Calu3 (cell line): Measurements from ENCODE around the gene RNASE12. TPM values are rescaled to one million over a fixed set of nuclear protein-coding genes. Genes with fewer than 3 reads are reported as not detected.

Experiments
- BruUV-seq: library from RNA; stranded (reverse); fragments of 400-500 nt; replicated peaks from 2 replicates; lab custom pipeline; 2021; lab: Mats Ljungman, UMichigan
- CTCF ChIA-PET: fragments of 300-600 bp; sonication (Branson Sonifier 250); formaldehyde crosslinking; loops from one replicate; lab custom pipeline; 2022; ENCODE audit warnings: antibody characterized with exemption; lab: Charles Lee
- DNase-seq: peaks from one replicate; pipeline ENCODE4 v3.0.0; 2022
- H3K27ac Mint-ChIP-seq: one replicate; pipeline ENCODE4 v1.8.0; 2022; ENCODE audit warnings: mixed read lengths; ENCODE audit not compliant: unreplicated experiment
- H3K27me3 Mint-ChIP-seq: one replicate; pipeline ENCODE4 v1.8.0; 2022; ENCODE audit warnings: mixed read lengths; ENCODE audit not compliant: unreplicated experiment
- H3K36me3 Mint-ChIP-seq: one replicate; pipeline ENCODE4 v1.8.0; 2022; ENCODE audit warnings: mild to moderate bottlenecking, moderate library complexity, mixed read lengths; ENCODE audit not compliant: insufficient read depth, unreplicated experiment
- H3K4me1 Mint-ChIP-seq: one replicate; pipeline ENCODE4 v1.8.0; 2022; ENCODE audit warnings: mild to moderate bottlenecking, low read depth, mixed read lengths; ENCODE audit not compliant: unreplicated experiment
- H3K4me3 Mint-ChIP-seq: one replicate; pipeline ENCODE4 v1.8.0; 2022; ENCODE audit warnings: mild to moderate bottlenecking, low read depth, moderate library complexity, mixed read lengths; ENCODE audit not compliant: unreplicated experiment
- H3K9me3 Mint-ChIP-seq: one replicate; pipeline ENCODE4 v1.8.0; 2022; ENCODE audit warnings: low read depth, mixed read lengths; ENCODE audit not compliant: unreplicated experiment
- intact Hi-C: fragments of 100-400 bp; cut with micrococcal nuclease; formaldehyde crosslinking; loops from one replicate; pipeline ENCODE4 v1.10.0; 2022; ENCODE audit not compliant: unreplicated experiment
- total RNA-seq: library from RNA; stranded (reverse); gene quantifications from 2 replicates; pipeline ENCODE4 v1.2.3, GENCODE V29; 2022
- TF ChIP-seq, protein P1 (sequence below): fragments of 200-600 bp; IDR thresholded peaks from one replicate; pipeline ENCODE4 v1.8.0; 2022; ENCODE audit warnings: antibody characterized with exemption; ENCODE audit not compliant: unreplicated experiment

RNASE12 gene
- total RNA-seq, 1 experiment from 2014 or later: not detected

DNA sequence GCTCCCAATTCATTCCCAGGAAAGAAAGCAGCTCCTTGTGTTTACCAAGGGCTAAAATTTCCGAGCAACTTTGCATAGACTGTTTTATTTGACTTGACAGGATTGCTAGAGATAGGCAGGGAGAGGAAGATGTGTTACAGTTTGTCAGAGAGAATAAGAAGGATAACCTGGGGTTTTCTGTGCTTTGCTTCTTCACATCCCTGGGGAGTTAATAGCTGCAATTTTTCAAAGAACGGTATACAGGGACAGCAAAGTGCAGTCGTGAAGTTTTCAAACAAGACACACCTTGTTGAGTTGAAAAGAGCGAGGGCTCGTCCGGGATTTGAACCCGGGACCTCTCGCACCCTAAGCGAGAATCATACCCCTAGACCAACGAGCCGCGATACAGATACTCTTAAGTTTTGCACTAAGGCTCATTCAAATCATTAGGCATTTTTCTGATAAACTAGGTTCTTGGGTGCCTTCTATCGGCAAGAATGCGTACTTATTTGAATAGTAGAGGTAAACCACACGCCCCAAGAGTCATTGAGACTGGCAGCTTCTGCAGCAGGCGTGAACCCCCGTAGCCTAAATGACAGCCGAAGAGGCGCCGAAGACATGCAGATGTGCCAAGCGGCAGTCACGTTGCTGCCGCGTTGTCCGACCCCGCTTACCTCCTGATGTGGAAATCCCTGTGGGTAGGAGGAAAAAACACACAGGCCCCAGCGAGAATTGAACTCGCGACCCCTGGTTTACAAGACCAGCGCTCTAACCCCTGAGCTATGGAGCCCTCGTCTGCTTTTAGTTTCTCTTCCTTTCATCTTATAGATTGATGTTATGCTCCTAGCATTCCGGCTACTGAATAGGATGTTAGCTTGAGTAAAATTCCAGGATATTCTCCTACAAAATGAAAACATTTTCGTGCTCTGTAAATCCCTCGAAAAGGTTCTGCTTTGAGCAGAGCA is 22.2 kb upstream of the RNASE12 start:
- no TSS peak for BruUV-seq
- TF ChIP-seq, protein P1, sequence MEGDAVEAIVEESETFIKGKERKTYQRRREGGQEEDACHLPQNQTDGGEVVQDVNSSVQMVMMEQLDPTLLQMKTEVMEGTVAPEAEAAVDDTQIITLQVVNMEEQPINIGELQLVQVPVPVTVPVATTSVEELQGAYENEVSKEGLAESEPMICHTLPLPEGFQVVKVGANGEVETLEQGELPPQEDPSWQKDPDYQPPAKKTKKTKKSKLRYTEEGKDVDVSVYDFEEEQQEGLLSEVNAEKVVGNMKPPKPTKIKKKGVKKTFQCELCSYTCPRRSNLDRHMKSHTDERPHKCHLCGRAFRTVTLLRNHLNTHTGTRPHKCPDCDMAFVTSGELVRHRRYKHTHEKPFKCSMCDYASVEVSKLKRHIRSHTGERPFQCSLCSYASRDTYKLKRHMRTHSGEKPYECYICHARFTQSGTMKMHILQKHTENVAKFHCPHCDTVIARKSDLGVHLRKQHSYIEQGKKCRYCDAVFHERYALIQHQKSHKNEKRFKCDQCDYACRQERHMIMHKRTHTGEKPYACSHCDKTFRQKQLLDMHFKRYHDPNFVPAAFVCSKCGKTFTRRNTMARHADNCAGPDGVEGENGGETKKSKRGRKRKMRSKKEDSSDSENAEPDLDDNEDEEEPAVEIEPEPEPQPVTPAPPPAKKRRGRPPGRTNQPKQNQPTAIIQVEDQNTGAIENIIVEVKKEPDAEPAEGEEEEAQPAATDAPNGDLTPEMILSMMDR: peak; percentile 72
- Mint-ChIP-seq H3K9me3 (no peaks in the 10 kb centered on the region), H3K27ac (no peak overlapping the region), H3K4me1 (peaks cover 8% of the 10 kb centered on the region), H3K36me3 (no peaks in the 10 kb centered on the region), H3K4me3 (no peak overlapping the region), H3K27me3 (no peaks in the 10 kb centered on the region)
- DNase-seq: peak; percentile 86
- intact Hi-C loops: loop anchor here (1.0 to 5.0 kb wide), 3 partner anchors 19 to 78 kb away; partner anchors contain the start of gene RNASE4
- CTCF ChIA-PET: interaction anchor here (0.5 to 1.7 kb wide), 10 partner anchors 17 to 272 kb away, joined by 3 to 12 read pairs (median 4); partner anchors contain the start of gene PIP4P1

DNA sequence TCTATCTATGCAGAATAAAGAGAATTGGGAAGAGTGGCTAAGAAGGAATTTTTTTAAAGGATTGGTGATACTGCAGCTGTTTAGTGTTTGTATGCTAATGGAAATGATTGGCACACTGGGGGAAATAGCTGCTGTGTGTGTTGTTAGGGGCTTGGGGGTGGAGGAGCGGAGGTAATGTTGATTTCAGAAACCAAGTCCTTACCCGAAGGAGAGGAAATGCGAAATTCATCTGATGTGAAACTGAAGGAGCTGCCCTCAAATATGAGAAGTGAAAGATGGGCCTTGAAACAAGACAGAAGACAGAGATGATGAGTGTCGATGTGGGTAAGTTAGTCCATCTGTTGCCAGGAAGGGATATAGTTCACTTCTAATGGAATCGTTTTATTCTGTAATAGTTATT is 21.2 kb upstream of the RNASE12 start:
- CTCF ChIA-PET: interaction anchor here (1.5 to 1.7 kb wide), 2 partner anchors 71 to 271 kb away, joined by 4 to 12 read pairs; no protein-coding TSS in a partner anchor
- no TSS peak for BruUV-seq
- intact Hi-C loops: loop anchor here (5.0 kb wide), 1 partner anchor 70 kb away; the partner anchor contains the start of gene RNASE4
- DNase-seq: no peak
- no peak overlapping the region for H3K4me3 Mint-ChIP-seq
- no peak overlapping the region for H3K27ac Mint-ChIP-seq
- no peaks in the 10 kb centered on the region for H3K4me1 Mint-ChIP-seq
- no peaks in the 10 kb centered on the region for H3K9me3 Mint-ChIP-seq
- TF ChIP-seq, protein P1: no peak
- H3K36me3 Mint-ChIP-seq: no peaks in the 10 kb centered on the region
- H3K27me3 Mint-ChIP-seq: no peaks in the 10 kb centered on the region

DNA sequence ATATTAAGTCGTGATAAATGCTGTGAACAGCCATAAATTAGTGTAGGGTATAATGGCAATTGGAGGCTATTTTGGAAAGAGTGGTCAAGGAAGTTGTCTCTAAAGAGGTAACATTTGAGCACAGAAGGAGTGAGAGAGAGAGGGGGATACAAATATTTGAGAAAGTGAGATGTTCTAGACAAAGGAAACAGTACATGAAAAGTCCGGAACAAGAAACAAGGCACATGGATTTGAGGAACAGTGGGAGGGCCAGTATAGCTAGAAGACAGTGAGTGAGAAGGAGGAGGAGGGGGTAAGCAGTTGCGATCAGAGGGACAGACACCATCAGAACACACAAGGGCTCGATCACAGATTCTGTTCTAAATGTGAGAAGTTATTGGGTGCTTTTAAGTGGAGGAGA is 20.1 kb upstream of the RNASE12 start:
- Mint-ChIP-seq H3K36me3 (no peaks in the 10 kb centered on the region), H3K27ac (no peak overlapping the region), H3K4me1 (no peaks in the 10 kb centered on the region), H3K9me3 (no peaks in the 10 kb centered on the region), H3K27me3 (no peaks in the 10 kb centered on the region), H3K4me3 (no peak overlapping the region)
- CTCF ChIA-PET: no interaction called here
- no TSS peak for BruUV-seq
- DNase-seq: no peak
- TF ChIP-seq, protein P1: no peak
- intact Hi-C loops: loop anchor here (5.0 kb wide), 1 partner anchor 71 kb away; the partner anchor contains the start of gene RNASE4

DNA sequence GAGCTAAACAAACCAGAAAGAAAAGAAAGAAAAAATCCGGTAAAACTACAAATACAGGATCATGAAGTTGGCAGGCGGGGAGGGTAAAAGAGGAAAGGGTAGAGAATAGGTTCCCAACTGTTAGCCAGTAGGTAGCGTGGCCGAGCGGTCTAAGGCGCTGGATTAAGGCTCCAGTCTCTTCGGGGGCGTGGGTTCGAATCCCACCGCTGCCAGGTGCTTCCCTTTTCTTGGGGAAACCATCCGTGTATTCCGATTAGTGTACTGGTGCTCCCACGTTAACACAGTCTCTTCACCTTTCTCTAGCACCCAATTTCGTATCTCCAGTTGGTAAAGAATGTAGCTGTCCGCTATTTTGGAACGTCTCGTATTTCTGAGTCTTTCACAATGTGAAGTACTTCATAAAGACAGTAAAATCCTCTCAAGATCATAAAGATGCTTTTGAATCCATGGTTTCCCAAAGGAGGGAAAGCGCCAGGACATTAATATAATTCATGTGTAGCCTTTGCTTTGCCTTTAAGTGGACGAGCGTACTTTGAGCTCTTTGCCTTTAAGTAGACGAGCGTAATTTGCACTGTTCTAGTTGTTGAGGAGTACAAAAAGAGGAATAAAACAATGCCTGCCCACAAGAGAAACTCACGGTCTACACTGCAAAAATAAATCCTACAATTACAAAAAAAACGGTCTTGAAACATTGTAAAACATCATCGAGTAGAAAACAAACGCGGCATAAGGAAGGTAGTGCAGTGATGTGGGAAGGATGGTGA is 19.0 kb upstream of the RNASE12 start:
- Mint-ChIP-seq H3K4me3 (no peak overlapping the region), H3K4me1 (no peaks in the 10 kb centered on the region), H3K36me3 (no peaks in the 10 kb centered on the region), H3K9me3 (no peaks in the 10 kb centered on the region), H3K27ac (no peak overlapping the region), H3K27me3 (no peaks in the 10 kb centered on the region)
- peak; percentile 90 for DNase-seq
- BruUV-seq: no TSS peak
- intact Hi-C loops: loop anchor here (5.0 kb wide), 1 partner anchor 72 kb away; the partner anchor contains the start of gene RNASE4
- TF ChIP-seq, protein P1: no peak
- CTCF ChIA-PET: interaction anchor here (0.7 to 2.0 kb wide), 5 partner anchors 81 to 426 kb away, joined by 3 to 11 read pairs (median 3); partner anchors contain the start of genes PARP2 and PIP4P1
